GM23248 (cell line): Measurements from ENCODE around the gene PPP1R3D. TPM values are rescaled to one million over a fixed set of nuclear protein-coding genes. Genes with fewer than 3 reads are reported as not detected.

Experiments
- DNase-seq: peaks from one replicate; pipeline ENCODE4 v3.0.0-alpha.2; 2015
- H2AFZ ChIP-seq: fragments of 200-600 bp; sonication (generic); 2 replicates; pipeline ENCODE4 v1.6.1; 2016; ENCODE audit warnings: antibody characterized with exemption
- H3F3A ChIP-seq: fragments of 200-600 bp; sonication (generic); 2 replicates; pipeline ENCODE4 v1.6.1; 2016; ENCODE audit warnings: mild to moderate bottlenecking, antibody characterized with exemption, mixed run types; ENCODE audit not compliant: insufficient read depth
- H3K27ac ChIP-seq: fragments of 200-600 bp; sonication (generic); 2 replicates; pipeline ENCODE4 v1.5.1; 2016; ENCODE audit warnings: mild to moderate bottlenecking
- H3K27me3 ChIP-seq: fragments of 200-600 bp; sonication (generic); replicated peaks from 2 replicates; pipeline ENCODE4 v1.6.1; 2016; ENCODE audit warnings: mild to moderate bottlenecking; ENCODE audit not compliant: insufficient read depth
- H3K36me3 ChIP-seq: fragments of 200-600 bp; sonication (generic); 2 replicates; pipeline ENCODE4 v1.6.1; 2016; ENCODE audit warnings: low read depth, mild to moderate bottlenecking
- H3K4me1 ChIP-seq: fragments of 200-600 bp; sonication (generic); 2 replicates; pipeline ENCODE4 v1.6.1; 2016; ENCODE audit warnings: mild to moderate bottlenecking; ENCODE audit not compliant: insufficient read depth
- H3K4me2 ChIP-seq: fragments of 200-600 bp; sonication (generic); one replicate; pipeline ENCODE4 v1.6.1; 2016; ENCODE audit warnings: mild to moderate bottlenecking; ENCODE audit not compliant: unreplicated experiment
- H3K4me3 ChIP-seq: fragments of 200-600 bp; sonication (generic); 2 replicates; pipeline ENCODE4 v1.5.1; 2016; ENCODE audit warnings: mild to moderate bottlenecking
- H3K79me2 ChIP-seq: fragments of 200-600 bp; sonication (generic); 2 replicates; pipeline ENCODE4 v1.6.1; 2016; ENCODE audit warnings: mild to moderate bottlenecking; ENCODE audit not compliant: insufficient read depth
- H3K9ac ChIP-seq: fragments of 200-600 bp; sonication (generic); 2 replicates; pipeline ENCODE4 v1.6.1; 2016; ENCODE audit warnings: mild to moderate bottlenecking
- H3K9me2 ChIP-seq: fragments of 200-600 bp; sonication (generic); 2 replicates; pipeline ENCODE4 v1.6.1; 2016; ENCODE audit warnings: mixed run types, mild to moderate bottlenecking, moderate library complexity; ENCODE audit not compliant: insufficient read depth
- H3K9me3 ChIP-seq: fragments of 200-600 bp; sonication (generic); one replicate; pipeline ENCODE4 v1.6.1; 2017; ENCODE audit warnings: low read depth
- H4K20me1 ChIP-seq: fragments of 200-600 bp; sonication (generic); 2 replicates; pipeline ENCODE4 v1.6.0; 2016; ENCODE audit not compliant: insufficient read depth
- EZH2 ChIP-seq: fragments of 200-600 bp; sonication (generic); IDR thresholded peaks from 2 replicates; pipeline ENCODE4 v1.6.1; 2018; ENCODE audit warnings: antibody characterized with exemption, mild to moderate bottlenecking; ENCODE audit not compliant: insufficient read depth, poor library complexity, severe bottlenecking
- EZH2phosphoT487 ChIP-seq: fragments of 200-600 bp; sonication (generic); IDR thresholded peaks from 2 replicates; pipeline ENCODE4 v1.6.1; 2018; ENCODE audit warnings: antibody characterized with exemption, moderate library complexity, mild to moderate bottlenecking, low read depth; ENCODE audit not compliant: insufficient read depth
- WGBS, 2 experiments: methylation state at CpG; one replicate each; pipeline ENCODE4 v1.1.6; 2015 to 2017; ENCODE audit warnings: low lambda C conversion rate in 2 of 2, low coverage in 1 of 2; ENCODE audit errors: missing lambda C conversion rate in 2 of 2; 5-methylcytosine and 5-hydroxymethylcytosine counted together
- in situ Hi-C: fragments of 300-500 bp; cut with MboI; formaldehyde crosslinking; loops from 2 replicates; pipeline ENCODE4 v1.15.0; 2020
- polyA plus RNA-seq: library from polyadenylated mRNA; unstranded; fragments of >200 nt; fragmentation: Nextera tagmentation; extraction: Ambion mirVana; gene quantifications from 2 replicates; pipeline ENCODE4 v1.2.1, GENCODE V29; 2016
- total RNA-seq: library from RNA; depleted of rRNA; stranded (reverse); fragments of >200 nt; shearing (Covaris generic); gene quantifications from 2 replicates; pipeline ENCODE4 v1.2.3, GENCODE V29; 2014

Gene PPP1R3D
- total and polyA plus RNA-seq, 2 experiments from 2014 or later, result 2.6 to 6.7 TPM

- no peak overlapping the region for H3K9ac ChIP-seq
- H3F3A ChIP-seq, result 0 out of 2 replicates have a peak, but pooled peaks cover 11% of the 10 kb centered on the region
- in situ Hi-C loops, result no loop called here
- peaks cover 8% of the 10 kb centered on the region for H3K4me1 ChIP-seq
- peaks cover 5% of the 10 kb centered on the region for H3K79me2 ChIP-seq
- no peak for TF ChIP-seq EZH2phosphoT487
- TF ChIP-seq EZH2, result no peak
- H3K9me2 ChIP-seq, result no peaks in the 10 kb centered on the region
- DNase-seq, result no peak
- H2AFZ ChIP-seq, result no peak overlapping the region
- H4K20me1 ChIP-seq, result no peaks in the 10 kb centered on the region
- 60 to 66% methylated on average over 8 of the region's 8 CpGs for WGBS, 2 experiments
- no peaks in the 10 kb centered on the region for H3K27me3 ChIP-seq
- H3K36me3 ChIP-seq, result peaks cover 16% of the 10 kb centered on the region; the same call in 1 of the 2 replicates
- no peak overlapping the region for H3K27ac ChIP-seq
- H3K4me3 ChIP-seq, result no peak overlapping the region
- no peaks in the 10 kb centered on the region for H3K9me3 ChIP-seq
- H3K4me2 ChIP-seq, result no peak overlapping the region
Measured at GRCh38 chr20:59947376-59947775, 7.3 kb upstream of the PPP1R3D start.

- Histone ChIP-seq H3K79me2 (peaks cover 14% of the 10 kb centered on the region), H3K9me3 (no peaks in the 10 kb centered on the region), H3K27me3 (no peaks in the 10 kb centered on the region), H3F3A (peaks cover 26% of the 10 kb centered on the region), H3K9ac (0 out of 2 replicates have a peak overlapping the region, but pooled peaks have one; percentile 3), H3K4me2 (no peak overlapping the region), H2AFZ (no peak overlapping the region), H4K20me1 (no peaks in the 10 kb centered on the region), H3K4me3 (no peak overlapping the region), H3K9me2 (no peaks in the 10 kb centered on the region), H3K27ac (no peak overlapping the region), H3K4me1 (peaks cover 21% of the 10 kb centered on the region), H3K36me3 (peaks cover 16% of the 10 kb centered on the region; the same call in 1 of the 2 replicates)
- in situ Hi-C loops, result no loop called here
- WGBS, 2 experiments, result 84 to 88% methylated on average over 2 of the region's 2 CpGs
- DNase-seq, result no peak
- TF ChIP-seq EZH2phosphoT487, result no peak
- TF ChIP-seq EZH2, result no peak
Measured at GRCh38 chr20:59945731-59946130, 5.6 kb upstream of the PPP1R3D start.

GRCh38 chr20:59945175-59945574, 5.1 kb upstream of the PPP1R3D start:
- Histone ChIP-seq H3K4me3 (no peak overlapping the region), H3K79me2 (peaks cover 14% of the 10 kb centered on the region), H4K20me1 (no peaks in the 10 kb centered on the region), H3K9ac (no peak overlapping the region), H3K9me3 (no peaks in the 10 kb centered on the region), H2AFZ (no peak overlapping the region), H3F3A (peaks cover 27% of the 10 kb centered on the region), H3K36me3 (peaks cover 16% of the 10 kb centered on the region; the same call in 1 of the 2 replicates), H3K27me3 (no peaks in the 10 kb centered on the region), H3K4me1 (peaks cover 21% of the 10 kb centered on the region), H3K4me2 (no peak overlapping the region), H3K27ac (no peak overlapping the region), H3K9me2 (no peaks in the 10 kb centered on the region)
- WGBS, 2 experiments, result 74 to 82% methylated on average over 3 of the region's 3 CpGs
- peak; percentile 25 for DNase-seq
- in situ Hi-C loops, result no loop called here
- TF ChIP-seq EZH2phosphoT487 (no peak), EZH2 (no peak)

- in situ Hi-C loops, result no loop called here
- H3K9me3 ChIP-seq, result no peaks in the 10 kb centered on the region
- peaks cover 16% of the 10 kb centered on the region; the same call in 1 of the 2 replicates for H3K36me3 ChIP-seq
- H3K4me2 ChIP-seq, result no peak overlapping the region
- H4K20me1 ChIP-seq, result no peaks in the 10 kb centered on the region
- H3K4me3 ChIP-seq, result no peak overlapping the region
- peaks cover 21% of the 10 kb centered on the region for H3K4me1 ChIP-seq
- no peak for DNase-seq
- H3F3A ChIP-seq, result peaks cover 27% of the 10 kb centered on the region
- H3K9me2 ChIP-seq, result no peaks in the 10 kb centered on the region
- H3K27ac ChIP-seq, result no peak overlapping the region
- H3K27me3 ChIP-seq, result no peaks in the 10 kb centered on the region
- TF ChIP-seq EZH2phosphoT487 (no peak), EZH2 (no peak)
- H2AFZ ChIP-seq, result no peak overlapping the region
- no peak overlapping the region for H3K9ac ChIP-seq
- H3K79me2 ChIP-seq, result peaks cover 14% of the 10 kb centered on the region
- WGBS, 2 experiments, result 88 to 89% methylated on average over 7 of the region's 7 CpGs
Measured at GRCh38 chr20:59944726-59945125, 4.6 kb upstream of the PPP1R3D start.
